GM23248 (cell line): ENCODE measurements around the gene RABGAP1L. TPM values are rescaled to one million over a fixed set of nuclear protein-coding genes. Genes with fewer than 3 reads are reported as not detected.

Experiments
- DNase-seq: peaks from one replicate; pipeline ENCODE4 v3.0.0-alpha.2; 2015
- H2AFZ ChIP-seq: fragments of 200-600 bp; sonication (generic); 2 replicates; pipeline ENCODE4 v1.6.1; 2016; ENCODE audit warnings: antibody characterized with exemption
- H3F3A ChIP-seq: fragments of 200-600 bp; sonication (generic); 2 replicates; pipeline ENCODE4 v1.6.1; 2016; ENCODE audit warnings: mild to moderate bottlenecking, antibody characterized with exemption, mixed run types; ENCODE audit not compliant: insufficient read depth
- H3K27ac ChIP-seq: fragments of 200-600 bp; sonication (generic); 2 replicates; pipeline ENCODE4 v1.5.1; 2016; ENCODE audit warnings: mild to moderate bottlenecking
- H3K27me3 ChIP-seq: fragments of 200-600 bp; sonication (generic); replicated peaks from 2 replicates; pipeline ENCODE4 v1.6.1; 2016; ENCODE audit warnings: mild to moderate bottlenecking; ENCODE audit not compliant: insufficient read depth
- H3K36me3 ChIP-seq: fragments of 200-600 bp; sonication (generic); 2 replicates; pipeline ENCODE4 v1.6.1; 2016; ENCODE audit warnings: low read depth, mild to moderate bottlenecking
- H3K4me1 ChIP-seq: fragments of 200-600 bp; sonication (generic); 2 replicates; pipeline ENCODE4 v1.6.1; 2016; ENCODE audit warnings: mild to moderate bottlenecking; ENCODE audit not compliant: insufficient read depth
- H3K4me2 ChIP-seq: fragments of 200-600 bp; sonication (generic); one replicate; pipeline ENCODE4 v1.6.1; 2016; ENCODE audit warnings: mild to moderate bottlenecking; ENCODE audit not compliant: unreplicated experiment
- H3K4me3 ChIP-seq: fragments of 200-600 bp; sonication (generic); 2 replicates; pipeline ENCODE4 v1.5.1; 2016; ENCODE audit warnings: mild to moderate bottlenecking
- H3K79me2 ChIP-seq: fragments of 200-600 bp; sonication (generic); 2 replicates; pipeline ENCODE4 v1.6.1; 2016; ENCODE audit warnings: mild to moderate bottlenecking; ENCODE audit not compliant: insufficient read depth
- H3K9ac ChIP-seq: fragments of 200-600 bp; sonication (generic); 2 replicates; pipeline ENCODE4 v1.6.1; 2016; ENCODE audit warnings: mild to moderate bottlenecking
- H3K9me2 ChIP-seq: fragments of 200-600 bp; sonication (generic); 2 replicates; pipeline ENCODE4 v1.6.1; 2016; ENCODE audit warnings: mixed run types, mild to moderate bottlenecking, moderate library complexity; ENCODE audit not compliant: insufficient read depth
- H3K9me3 ChIP-seq: fragments of 200-600 bp; sonication (generic); one replicate; pipeline ENCODE4 v1.6.1; 2017; ENCODE audit warnings: low read depth
- H4K20me1 ChIP-seq: fragments of 200-600 bp; sonication (generic); 2 replicates; pipeline ENCODE4 v1.6.0; 2016; ENCODE audit not compliant: insufficient read depth
- EZH2 ChIP-seq: fragments of 200-600 bp; sonication (generic); IDR thresholded peaks from 2 replicates; pipeline ENCODE4 v1.6.1; 2018; ENCODE audit warnings: antibody characterized with exemption, mild to moderate bottlenecking; ENCODE audit not compliant: insufficient read depth, poor library complexity, severe bottlenecking
- EZH2phosphoT487 ChIP-seq: fragments of 200-600 bp; sonication (generic); IDR thresholded peaks from 2 replicates; pipeline ENCODE4 v1.6.1; 2018; ENCODE audit warnings: antibody characterized with exemption, moderate library complexity, mild to moderate bottlenecking, low read depth; ENCODE audit not compliant: insufficient read depth
- WGBS, 2 experiments: methylation state at CpG; one replicate each; pipeline ENCODE4 v1.1.6; 2015 to 2017; ENCODE audit warnings: low lambda C conversion rate in 2 of 2, low coverage in 1 of 2; ENCODE audit errors: missing lambda C conversion rate in 2 of 2; 5-methylcytosine and 5-hydroxymethylcytosine counted together
- in situ Hi-C: fragments of 300-500 bp; cut with MboI; formaldehyde crosslinking; loops from 2 replicates; pipeline ENCODE4 v1.15.0; 2020
- polyA plus RNA-seq: library from polyadenylated mRNA; unstranded; fragments of >200 nt; fragmentation: Nextera tagmentation; extraction: Ambion mirVana; gene quantifications from 2 replicates; pipeline ENCODE4 v1.2.1, GENCODE V29; 2016
- total RNA-seq: library from RNA; depleted of rRNA; stranded (reverse); fragments of >200 nt; shearing (Covaris generic); gene quantifications from 2 replicates; pipeline ENCODE4 v1.2.3, GENCODE V29; 2014

The RABGAP1L gene
- total and polyA plus RNA-seq, 2 experiments from 2014 or later, result 13.7 to 21.6 TPM

GRCh38 chr1:174797398-174797797 lies 638.1 kb downstream of the RABGAP1L start:
- H3K4me2 ChIP-seq, result no peak overlapping the region
- H3K4me3 ChIP-seq, result no peak overlapping the region
- H2AFZ ChIP-seq, result no peak overlapping the region
- peaks cover 20% of the 10 kb centered on the region; the same call in 1 of the 2 replicates for H3F3A ChIP-seq
- H3K9ac ChIP-seq, result no peak overlapping the region
- no peaks in the 10 kb centered on the region for H3K9me2 ChIP-seq
- TF ChIP-seq EZH2 (no peak), EZH2phosphoT487 (no peak)
- no peaks in the 10 kb centered on the region for H4K20me1 ChIP-seq
- no peaks in the 10 kb centered on the region for H3K36me3 ChIP-seq
- peaks cover 26% of the 10 kb centered on the region for H3K4me1 ChIP-seq
- no peak for DNase-seq
- 97 to 100% methylated on average over 1 to 2 of the region's 2 CpGs for WGBS, 2 experiments
- no peaks in the 10 kb centered on the region for H3K27me3 ChIP-seq
- in situ Hi-C loops, result no loop called here
- no peaks in the 10 kb centered on the region for H3K9me3 ChIP-seq
- H3K79me2 ChIP-seq, result no peaks in the 10 kb centered on the region
- H3K27ac ChIP-seq, result no peak overlapping the region

- TF ChIP-seq EZH2 (no peak), EZH2phosphoT487 (no peak)
- WGBS, 2 experiments, result 5 to 6% methylated on average over 3 of the region's 3 CpGs
- Histone ChIP-seq H3K4me3 (peak overlapping the region; percentile 95), H3K9ac (peak overlapping the region; percentile 87), H3K9me3 (no peaks in the 10 kb centered on the region), H3K4me1 (peaks cover 26% of the 10 kb centered on the region), H3K36me3 (no peaks in the 10 kb centered on the region), H3K27me3 (no peaks in the 10 kb centered on the region), H4K20me1 (no peaks in the 10 kb centered on the region), H3K79me2 (no peaks in the 10 kb centered on the region), H3K4me2 (peak overlapping the region; percentile 97), H3F3A (peaks cover 20% of the 10 kb centered on the region; the same call in 1 of the 2 replicates), H2AFZ (peak overlapping the region; percentile 94), H3K27ac (peak overlapping the region; percentile 71), H3K9me2 (no peaks in the 10 kb centered on the region)
- DNase-seq, result peak; percentile 63
- in situ Hi-C loops, result no loop called here
These were observed 639.8 kb downstream of the RABGAP1L start for GRCh38 chr1:174799136-174799479.

GRCh38 chr1:174800216-174800851 lies 641.0 kb downstream of the RABGAP1L start:
- no peaks in the 10 kb centered on the region for H4K20me1 ChIP-seq
- H3K4me2 ChIP-seq, result peak overlapping the region; percentile 97
- no peaks in the 10 kb centered on the region for H3K9me2 ChIP-seq
- H3K79me2 ChIP-seq, result no peaks in the 10 kb centered on the region
- no peaks in the 10 kb centered on the region for H3K9me3 ChIP-seq
- H3K4me3 ChIP-seq, result peak overlapping the region; percentile 95
- H3K27me3 ChIP-seq, result no peaks in the 10 kb centered on the region
- peak overlapping the region; percentile 94 for H2AFZ ChIP-seq
- peak; percentile 39 for DNase-seq
- TF ChIP-seq EZH2 (no peak), EZH2phosphoT487 (no peak)
- peak overlapping the region; percentile 87 for H3K9ac ChIP-seq
- H3K27ac ChIP-seq, result peak overlapping the region; percentile 71
- 5 to 7% methylated on average over 10 of the region's 10 CpGs for WGBS, 2 experiments
- peaks cover 26% of the 10 kb centered on the region for H3K4me1 ChIP-seq
- H3K36me3 ChIP-seq, result no peaks in the 10 kb centered on the region
- H3F3A ChIP-seq, result peaks cover 20% of the 10 kb centered on the region; the same call in 1 of the 2 replicates
- in situ Hi-C loops, result no loop called here

GRCh38 chr1:174800876-174801275 lies 641.6 kb downstream of the RABGAP1L start:
- Histone ChIP-seq H3K9me2 (no peaks in the 10 kb centered on the region), H3K27ac (no peak overlapping the region), H3K79me2 (no peaks in the 10 kb centered on the region), H3K4me2 (peak overlapping the region; percentile 97), H4K20me1 (no peaks in the 10 kb centered on the region), H2AFZ (no peak overlapping the region), H3K36me3 (no peaks in the 10 kb centered on the region), H3F3A (peaks cover 20% of the 10 kb centered on the region; the same call in 1 of the 2 replicates), H3K4me1 (peaks cover 21% of the 10 kb centered on the region), H3K9me3 (no peaks in the 10 kb centered on the region), H3K9ac (no peak overlapping the region), H3K4me3 (no peak overlapping the region), H3K27me3 (no peaks in the 10 kb centered on the region)
- DNase-seq, result no peak
- WGBS, 2 experiments, result 45 to 63% methylated on average over 1 of the region's 1 CpG
- in situ Hi-C loops, result no loop called here
- no peak for TF ChIP-seq EZH2
- TF ChIP-seq EZH2phosphoT487, result no peak
